ENCODE measurements around the gene EHMT2. TPM values are rescaled to one million over a fixed set of nuclear protein-coding genes. Genes with fewer than 3 reads are reported as not detected.
A peak's percentile ranks its signal among the peaks of the same experiment; 100 is the strongest.
"Not testable (repeated sequence)": the region's sequence is repeated elsewhere in the genome, so short reads cannot be mapped to it uniquely, and the experiment has no call there.

The EHMT2 gene
- 31.3 TPM for polyA plus RNA-seq (2012; ENCODE audit: missing spikeins)

DNA sequence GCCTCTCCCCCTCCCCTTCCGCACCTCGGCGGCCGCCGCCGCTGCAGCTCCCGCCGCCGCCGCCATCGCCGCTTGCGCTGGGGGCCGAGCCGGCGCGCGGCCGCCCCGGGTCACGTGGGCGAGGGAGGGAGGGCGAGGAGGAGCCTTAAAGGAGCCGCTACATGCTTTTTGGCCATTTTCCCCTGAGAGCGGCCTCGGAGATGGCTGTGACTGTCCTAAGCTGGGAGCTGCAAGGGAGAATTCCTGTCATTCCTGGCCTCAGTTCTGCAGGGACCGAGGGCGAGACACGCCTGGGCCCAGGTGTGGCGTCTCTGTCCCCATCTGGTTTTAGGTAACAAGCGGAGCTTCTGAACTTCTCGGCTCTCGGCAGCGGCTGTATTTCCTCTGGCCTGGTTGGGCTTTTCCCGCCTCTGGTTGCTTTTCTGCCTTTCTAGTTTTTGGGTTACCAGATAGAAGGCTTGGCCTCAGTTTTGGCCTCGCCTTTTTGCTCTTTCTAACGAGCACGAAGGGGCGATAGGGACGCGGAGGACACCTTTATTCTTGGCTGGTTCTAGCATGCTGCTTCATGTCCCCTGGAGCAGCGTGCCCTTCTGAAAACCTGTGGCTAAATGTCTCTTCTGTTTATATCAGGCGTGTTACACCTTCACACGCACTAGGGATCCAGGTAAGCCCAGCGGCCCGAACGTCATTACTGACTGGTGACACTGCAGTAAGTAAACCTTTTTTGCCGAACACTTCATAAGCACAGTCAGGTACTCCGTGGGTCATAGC lies at the start of gene EHMT2:
TSS of gene EHMT2 (minus strand) at position 87 of the 771 bp plus-strand sequence. CDS start at position 66, 21 bp downstream.
- FAIRE-seq, result peak; percentile 96
- TF ChIP-seq TAF1 (IDR thresholded peaks at IDR 0.05; ENCODE audit: borderline replicate concordance, low read depth, low read length) (peak; percentile 66; the same call in 1 of the 2 replicates), POLR2A (IDR thresholded peaks at IDR 0.05; ENCODE audit: low read depth, low read length) (peak; percentile 56; the same call in 1 of the 2 replicates), POLR2AphosphoS5 (IDR thresholded peaks at IDR 0.05; ENCODE audit: low read depth, low read length) (0 out of 2 replicates have a peak, but pooled peaks have one; percentile 25)
- peak; percentile 90 for DNase-seq (ENCODE audit: insufficient read length)

DNA sequence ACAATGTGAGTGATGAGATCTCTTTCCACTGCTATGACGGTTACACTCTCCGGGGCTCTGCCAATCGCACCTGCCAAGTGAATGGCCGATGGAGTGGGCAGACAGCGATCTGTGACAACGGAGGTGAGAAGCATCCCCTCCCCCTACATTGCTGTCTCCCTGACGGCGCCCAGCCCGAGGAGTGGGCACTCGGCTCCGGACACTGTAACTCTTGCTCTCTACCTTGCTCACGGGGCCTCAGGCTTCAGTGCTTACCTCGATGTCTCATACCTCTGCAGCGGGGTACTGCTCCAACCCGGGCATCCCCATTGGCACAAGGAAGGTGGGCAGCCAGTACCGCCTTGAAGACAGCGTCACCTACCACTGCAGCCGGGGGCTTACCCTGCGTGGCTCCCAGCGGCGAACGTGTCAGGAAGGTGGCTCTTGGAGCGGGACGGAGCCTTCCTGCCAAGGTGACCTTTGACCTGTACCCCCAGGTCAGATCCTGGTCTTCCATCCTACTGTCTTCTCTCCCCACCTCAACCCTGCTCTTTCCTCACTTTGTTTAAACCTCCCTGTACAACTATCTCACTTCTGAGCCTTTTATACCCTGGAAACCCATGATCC lies 49.7 kb upstream of the EHMT2 start:
- no peak for TF ChIP-seq POLR2A (IDR thresholded peaks at IDR 0.05; ENCODE audit: low read depth, low read length)
- no peak for TF ChIP-seq POLR2AphosphoS5 (IDR thresholded peaks at IDR 0.05; ENCODE audit: low read depth, low read length)
- no peak for TF ChIP-seq TAF1 (IDR thresholded peaks at IDR 0.05; ENCODE audit: borderline replicate concordance, low read depth, low read length)
- FAIRE-seq (no peak), DNase-seq (ENCODE audit: insufficient read length) (no peak)

- TF ChIP-seq POLR2A (IDR thresholded peaks at IDR 0.05; ENCODE audit: low read depth, low read length) (no peak), TAF1 (IDR thresholded peaks at IDR 0.05; ENCODE audit: borderline replicate concordance, low read depth, low read length) (no peak), POLR2AphosphoS5 (IDR thresholded peaks at IDR 0.05; ENCODE audit: low read depth, low read length) (no peak)
- no peak for FAIRE-seq
- no peak for DNase-seq (ENCODE audit: insufficient read length)
These were observed 48.9 kb upstream of the EHMT2 start for GRCh38 chr6:31946370-31946885.

GRCh38 chr6:31945507-31946369 lies 48.2 kb upstream of the EHMT2 start, which contains the start of gene CFB:
CFB (plus strand) TSS chr6:31946095; CDS start chr6:31946222, 127 bp downstream.
- no peak for FAIRE-seq
- TF ChIP-seq POLR2AphosphoS5 (IDR thresholded peaks at IDR 0.05; ENCODE audit: low read depth, low read length) (no peak), TAF1 (IDR thresholded peaks at IDR 0.05; ENCODE audit: borderline replicate concordance, low read depth, low read length) (no peak), POLR2A (IDR thresholded peaks at IDR 0.05; ENCODE audit: low read depth, low read length) (no peak)
- no peak for DNase-seq (ENCODE audit: insufficient read length)

- TF ChIP-seq POLR2A (IDR thresholded peaks at IDR 0.05; ENCODE audit: low read depth, low read length), result no peak
- no peak for TF ChIP-seq TAF1 (IDR thresholded peaks at IDR 0.05; ENCODE audit: borderline replicate concordance, low read depth, low read length)
- TF ChIP-seq POLR2AphosphoS5 (IDR thresholded peaks at IDR 0.05; ENCODE audit: low read depth, low read length), result no peak
- FAIRE-seq, result no peak
- no peak for DNase-seq (ENCODE audit: insufficient read length)
These were observed 47.6 kb upstream of the EHMT2 start for GRCh38 chr6:31945154-31945506.

GRCh38 chr6:31943742-31944141 lies 46.2 kb upstream of the EHMT2 start:
- DNase-seq (ENCODE audit: insufficient read length) (no peak), FAIRE-seq (no peak)
- TF ChIP-seq POLR2AphosphoS5 (IDR thresholded peaks at IDR 0.05; ENCODE audit: low read depth, low read length), result no peak
- no peak for TF ChIP-seq POLR2A (IDR thresholded peaks at IDR 0.05; ENCODE audit: low read depth, low read length)
- TF ChIP-seq TAF1 (IDR thresholded peaks at IDR 0.05; ENCODE audit: borderline replicate concordance, low read depth, low read length), result no peak

GRCh38 chr6:31940256-31940664 lies 42.8 kb upstream of the EHMT2 start:
- DNase-seq (ENCODE audit: insufficient read length), result no peak
- FAIRE-seq, result no peak
- TF ChIP-seq POLR2AphosphoS5 (IDR thresholded peaks at IDR 0.05; ENCODE audit: low read depth, low read length) (no peak), TAF1 (IDR thresholded peaks at IDR 0.05; ENCODE audit: borderline replicate concordance, low read depth, low read length) (no peak)

DNA sequence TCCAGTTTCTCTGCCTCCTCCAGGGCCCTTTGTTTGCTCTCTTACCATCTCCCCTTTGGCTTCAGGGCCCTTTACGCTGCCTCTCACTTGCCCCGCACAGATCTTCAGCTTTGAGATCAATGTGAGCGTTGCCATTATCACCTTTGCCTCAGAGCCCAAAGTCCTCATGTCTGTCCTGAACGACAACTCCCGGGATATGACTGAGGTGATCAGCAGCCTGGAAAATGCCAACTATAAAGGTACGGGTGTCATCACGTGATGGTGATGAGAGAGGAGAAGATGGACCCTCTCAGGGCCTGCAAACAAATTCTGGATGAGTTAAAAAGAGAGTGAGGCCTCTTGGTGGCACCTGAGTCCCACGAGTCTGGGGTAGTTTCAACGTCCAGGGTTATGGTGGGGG lies 38.3 kb upstream of the EHMT2 start:
- TF ChIP-seq TAF1 (IDR thresholded peaks at IDR 0.05; ENCODE audit: borderline replicate concordance, low read depth, low read length) (no peak), POLR2AphosphoS5 (IDR thresholded peaks at IDR 0.05; ENCODE audit: low read depth, low read length) (no peak), POLR2A (IDR thresholded peaks at IDR 0.05; ENCODE audit: low read depth, low read length) (no peak)
- FAIRE-seq, result no peak
- DNase-seq (ENCODE audit: insufficient read length), result no peak

- FAIRE-seq (no peak), DNase-seq (ENCODE audit: insufficient read length) (no peak)
- TF ChIP-seq TAF1 (IDR thresholded peaks at IDR 0.05; ENCODE audit: borderline replicate concordance, low read depth, low read length), result no peak
- TF ChIP-seq POLR2A (IDR thresholded peaks at IDR 0.05; ENCODE audit: low read depth, low read length), result no peak
- TF ChIP-seq POLR2AphosphoS5 (IDR thresholded peaks at IDR 0.05; ENCODE audit: low read depth, low read length), result no peak
These were observed 37.5 kb upstream of the EHMT2 start for GRCh38 chr6:31935021-31935420.

GRCh38 chr6:31933537-31933936 lies 36.0 kb upstream of the EHMT2 start:
- TF ChIP-seq POLR2A (IDR thresholded peaks at IDR 0.05; ENCODE audit: low read depth, low read length), result no peak
- no peak for TF ChIP-seq TAF1 (IDR thresholded peaks at IDR 0.05; ENCODE audit: borderline replicate concordance, low read depth, low read length)
- TF ChIP-seq POLR2AphosphoS5 (IDR thresholded peaks at IDR 0.05; ENCODE audit: low read depth, low read length), result no peak
- no peak for DNase-seq (ENCODE audit: insufficient read length)
- no peak for FAIRE-seq

DNA sequence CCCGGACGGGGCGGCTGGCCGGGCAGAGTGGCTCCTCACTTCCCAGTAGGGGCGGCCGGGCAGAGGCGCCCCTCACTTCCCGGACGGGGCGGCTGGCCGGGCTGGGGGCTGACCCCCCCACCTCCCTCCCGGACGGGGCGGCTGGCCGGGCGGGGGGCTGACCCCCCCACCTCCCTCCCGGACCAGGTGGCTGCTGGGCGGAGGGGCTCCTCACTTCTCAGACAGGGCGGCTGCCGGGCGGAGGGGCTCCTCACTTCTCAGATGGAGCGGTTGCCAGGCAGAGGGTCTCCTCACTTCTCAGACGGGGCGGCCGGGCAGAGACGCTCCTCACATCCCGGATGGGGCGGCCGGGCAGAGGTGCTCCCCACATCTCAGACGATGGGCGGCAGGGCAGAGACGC lies 34.6 kb upstream of the EHMT2 start:
- not testable (repeated sequence) for FAIRE-seq; DNase-seq (ENCODE audit: insufficient read length)

Measured in GM12892 (cell line).